ENCODE data around the gene ANGEL2. TPM values are rescaled to one million over a fixed set of nuclear protein-coding genes. Genes with fewer than 3 reads are reported as not detected.

Gene ANGEL2
- total RNA-seq, 1 experiment from 2014 or later = 25.5 TPM

DNA sequence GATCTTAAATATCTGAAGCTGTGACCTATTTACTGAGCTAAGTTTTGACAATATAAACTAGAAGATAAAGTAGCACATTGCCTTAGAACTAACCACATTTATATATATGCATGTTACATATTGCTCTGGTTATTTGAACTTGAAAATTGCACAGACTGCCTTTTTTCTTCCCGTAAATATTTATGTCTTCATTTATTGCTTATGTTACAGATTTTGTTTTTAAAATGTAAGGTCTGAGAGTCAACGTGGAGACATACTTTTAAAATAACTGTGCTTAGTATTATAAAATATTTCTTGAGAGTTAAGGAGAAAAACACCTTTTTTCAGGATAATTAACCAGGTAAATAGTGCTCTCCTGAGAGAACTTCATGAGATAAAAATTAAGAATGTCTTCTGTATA is 38.5 kb upstream of the ANGEL2 start:
- no peaks in the 10 kb centered on the region for H3K9me3 ChIP-seq (ENCODE audit: control insufficient read depth in 1 of 2, insufficient read depth in 1 of 2, low read depth in 1 of 2, low read length in 2 of 2)
- intact Hi-C loops (cut with micrococcal nuclease) = no loop called here
- ChIA-PET RAD21 (ENCODE audit: low non-redundant PET in 1 of 2, low total read pairs in 2 of 2, uncharacterized antibody in 2 of 2, unreplicated experiment in 2 of 2) (no interaction called here), CTCF (no interaction called here), POLR2A (no interaction called here)
- no peaks in the 10 kb centered on the region for H3K36me3 ChIP-seq (ENCODE audit: control insufficient read depth in 1 of 2, insufficient read depth in 2 of 2, low read length in 2 of 2)
- no peaks in the 10 kb centered on the region for H3K9me2 ChIP-seq (ENCODE audit: insufficient read depth)
- no peaks in the 10 kb centered on the region for H4K20me1 ChIP-seq (ENCODE audit: insufficient read depth)
- H3K27me3 ChIP-seq (ENCODE audit: insufficient read depth, low read length) = no peaks in the 10 kb centered on the region
- H3K9ac ChIP-seq (ENCODE audit: low read length) = no peak overlapping the region
- TF ChIP-seq ELF1 (IDR thresholded peaks at IDR 0.05; ENCODE audit: borderline replicate concordance, low read depth) = no peak
- TF ChIP-seq EGR1 (IDR thresholded peaks at IDR 0.05; ENCODE audit: low read depth) = no peak
- no peak for TF ChIP-seq YY1 (IDR thresholded peaks at IDR 0.05; ENCODE audit: extremely low read depth, insufficient replicate concordance, low read depth, low read length)
- no peak for TF ChIP-seq SIN3A (IDR thresholded peaks at IDR 0.05; ENCODE audit: low read depth)
- TF ChIP-seq ZNF274 (IDR thresholded peaks at IDR 0.05; ENCODE audit: low read depth, low read length) = no peak
- TF ChIP-seq, protein P1, sequence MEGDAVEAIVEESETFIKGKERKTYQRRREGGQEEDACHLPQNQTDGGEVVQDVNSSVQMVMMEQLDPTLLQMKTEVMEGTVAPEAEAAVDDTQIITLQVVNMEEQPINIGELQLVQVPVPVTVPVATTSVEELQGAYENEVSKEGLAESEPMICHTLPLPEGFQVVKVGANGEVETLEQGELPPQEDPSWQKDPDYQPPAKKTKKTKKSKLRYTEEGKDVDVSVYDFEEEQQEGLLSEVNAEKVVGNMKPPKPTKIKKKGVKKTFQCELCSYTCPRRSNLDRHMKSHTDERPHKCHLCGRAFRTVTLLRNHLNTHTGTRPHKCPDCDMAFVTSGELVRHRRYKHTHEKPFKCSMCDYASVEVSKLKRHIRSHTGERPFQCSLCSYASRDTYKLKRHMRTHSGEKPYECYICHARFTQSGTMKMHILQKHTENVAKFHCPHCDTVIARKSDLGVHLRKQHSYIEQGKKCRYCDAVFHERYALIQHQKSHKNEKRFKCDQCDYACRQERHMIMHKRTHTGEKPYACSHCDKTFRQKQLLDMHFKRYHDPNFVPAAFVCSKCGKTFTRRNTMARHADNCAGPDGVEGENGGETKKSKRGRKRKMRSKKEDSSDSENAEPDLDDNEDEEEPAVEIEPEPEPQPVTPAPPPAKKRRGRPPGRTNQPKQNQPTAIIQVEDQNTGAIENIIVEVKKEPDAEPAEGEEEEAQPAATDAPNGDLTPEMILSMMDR (IDR thresholded peaks at IDR 0.05 in 2 of 3, conservative IDR thresholded peaks at IDR 0.05 in 1 of 3; ENCODE audit: borderline replicate concordance in 1 of 3, insufficient read depth in 1 of 3, low read depth in 2 of 3, low read length in 2 of 3) = no peak
- TF ChIP-seq POLR2A (IDR thresholded peaks at IDR 0.05; ENCODE audit: borderline replicate concordance, extremely low read depth, insufficient read depth, insufficient read length) = no peak
- no peak for TF ChIP-seq CEBPB (IDR thresholded peaks at IDR 0.05; ENCODE audit: low read depth)
- TF ChIP-seq TCF7L2 (IDR thresholded peaks at IDR 0.05; ENCODE audit: borderline replicate concordance, extremely low read depth, insufficient read depth, insufficient read length) = no peak
- TF ChIP-seq SRF (IDR thresholded peaks at IDR 0.05; ENCODE audit: low read depth) = no peak
- no peak for TF ChIP-seq EZH2 (IDR thresholded peaks at IDR 0.05)
- TF ChIP-seq, protein P2, sequence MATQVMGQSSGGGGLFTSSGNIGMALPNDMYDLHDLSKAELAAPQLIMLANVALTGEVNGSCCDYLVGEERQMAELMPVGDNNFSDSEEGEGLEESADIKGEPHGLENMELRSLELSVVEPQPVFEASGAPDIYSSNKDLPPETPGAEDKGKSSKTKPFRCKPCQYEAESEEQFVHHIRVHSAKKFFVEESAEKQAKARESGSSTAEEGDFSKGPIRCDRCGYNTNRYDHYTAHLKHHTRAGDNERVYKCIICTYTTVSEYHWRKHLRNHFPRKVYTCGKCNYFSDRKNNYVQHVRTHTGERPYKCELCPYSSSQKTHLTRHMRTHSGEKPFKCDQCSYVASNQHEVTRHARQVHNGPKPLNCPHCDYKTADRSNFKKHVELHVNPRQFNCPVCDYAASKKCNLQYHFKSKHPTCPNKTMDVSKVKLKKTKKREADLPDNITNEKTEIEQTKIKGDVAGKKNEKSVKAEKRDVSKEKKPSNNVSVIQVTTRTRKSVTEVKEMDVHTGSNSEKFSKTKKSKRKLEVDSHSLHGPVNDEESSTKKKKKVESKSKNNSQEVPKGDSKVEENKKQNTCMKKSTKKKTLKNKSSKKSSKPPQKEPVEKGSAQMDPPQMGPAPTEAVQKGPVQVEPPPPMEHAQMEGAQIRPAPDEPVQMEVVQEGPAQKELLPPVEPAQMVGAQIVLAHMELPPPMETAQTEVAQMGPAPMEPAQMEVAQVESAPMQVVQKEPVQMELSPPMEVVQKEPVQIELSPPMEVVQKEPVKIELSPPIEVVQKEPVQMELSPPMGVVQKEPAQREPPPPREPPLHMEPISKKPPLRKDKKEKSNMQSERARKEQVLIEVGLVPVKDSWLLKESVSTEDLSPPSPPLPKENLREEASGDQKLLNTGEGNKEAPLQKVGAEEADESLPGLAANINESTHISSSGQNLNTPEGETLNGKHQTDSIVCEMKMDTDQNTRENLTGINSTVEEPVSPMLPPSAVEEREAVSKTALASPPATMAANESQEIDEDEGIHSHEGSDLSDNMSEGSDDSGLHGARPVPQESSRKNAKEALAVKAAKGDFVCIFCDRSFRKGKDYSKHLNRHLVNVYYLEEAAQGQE (IDR thresholded peaks at IDR 0.05; ENCODE audit: low read depth) = no peak
- no peak for TF ChIP-seq SP1 (IDR thresholded peaks at IDR 0.05; ENCODE audit: low read depth)
- no peak for TF ChIP-seq RAD21 (IDR thresholded peaks at IDR 0.05; ENCODE audit: low read depth)
- no peak for DNase-seq (ENCODE audit: low read depth, low spot score)
- H2AFZ ChIP-seq (ENCODE audit: low read depth, low read length, poor library complexity, severe bottlenecking) = no peak overlapping the region
- peaks cover 69% of the 10 kb centered on the region for H3K79me2 ChIP-seq (ENCODE audit: insufficient read depth, low read length)
- peaks cover 8 to 18% of the 10 kb centered on the region in 2 experiments; a peak in 3 of 4 replicates for H3K4me1 ChIP-seq (ENCODE audit: control insufficient read depth in 1 of 2, insufficient read depth in 2 of 2, low read length in 2 of 2)
- H3K4me2 ChIP-seq (ENCODE audit: low read length) = no peak overlapping the region
- no peak for ATAC-seq
- H3K4me3 ChIP-seq (replicated peaks in 1 of 2; ENCODE audit: low read depth in 1 of 2, low read length in 2 of 2) = no peak overlapping the region
- H3K27ac ChIP-seq (ENCODE audit: low read depth, low read length) = no peak overlapping the region
- BruUV-seq (replicated peaks) = no TSS peak

Measured in HCT116 (cell line).